Loucy (cell line): ENCODE data around the gene CADM1.

Source experiments
- CTCF ChIP-seq: fragments of 200-600 bp; sonication (generic); conservative IDR thresholded peaks from 2 replicates; pipeline ENCODE4 v1.5.1; 2014; ENCODE audit warnings: mild to moderate bottlenecking, antibody characterized with exemption, low read length
- EZH2phosphoT487 ChIP-seq: fragments of 200-600 bp; IDR thresholded peaks from 2 replicates; pipeline ENCODE4 v1.6.1; 2018; ENCODE audit warnings: antibody characterized with exemption, mild to moderate bottlenecking, moderate library complexity, borderline replicate concordance

DNA sequence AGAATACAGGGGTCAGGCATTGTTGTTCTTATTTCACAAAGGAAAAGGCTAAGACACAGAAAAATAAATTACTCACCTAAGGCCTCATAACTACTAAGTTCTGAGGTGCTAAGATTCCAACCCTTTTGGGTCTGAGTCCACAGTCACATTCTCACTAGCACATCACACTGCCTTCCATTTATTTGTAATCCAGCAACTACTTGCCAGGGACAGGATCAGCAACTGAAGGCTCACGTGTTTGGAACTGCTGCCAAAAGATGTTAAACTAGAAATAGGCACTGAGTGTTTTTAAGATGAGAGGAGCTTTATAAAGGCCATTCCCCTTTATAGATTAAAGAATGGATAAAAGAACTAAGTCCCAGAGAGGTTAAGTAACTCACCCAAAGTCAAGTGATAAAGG is 58.0 kb downstream of the CADM1 start:
- TF ChIP-seq CTCF (no peak), EZH2phosphoT487 (no peak)
